Ovary (tissue), 9 donors: ENCODE measurements around the gene SUPT20H. TPM values are rescaled to one million over a fixed set of nuclear protein-coding genes. Genes with fewer than 3 reads are reported as not detected.

Experiments
- DNase-seq, 5 donors: peaks; one replicate each; pipeline ENCODE4 v3.0.0-alpha.2; 2019 to 2020
- H3K27ac ChIP-seq, 2 donors: fragments of 200-600 bp; one replicate each; pipeline versions ENCODE4 v1.5.1 to v1.8.0; 2019 to 2022
- H3K27me3 ChIP-seq: fragments of 200-600 bp; one replicate; pipeline ENCODE4 v1.8.0; 2022
- H3K36me3 ChIP-seq: fragments of 200-600 bp; sonication (generic); one replicate; pipeline ENCODE4 v1.5.1; 2019
- H3K4me1 ChIP-seq: one replicate; pipeline ENCODE4 v1.8.1; 2013; ENCODE audit warnings: mild to moderate bottlenecking, moderate library complexity; ENCODE audit not compliant: insufficient read depth
- H3K4me3 ChIP-seq: fragments of 200-600 bp; sonication (generic); one replicate; pipeline ENCODE4 v1.5.1; 2017
- H3K9me3 ChIP-seq, 2 donors: fragments of 200-600 bp in 1 of 2; sonication (generic) in 1 of 2; one replicate each; pipeline versions ENCODE4 v1.5.1 to v1.8.1; 2013 to 2019; ENCODE audit warnings: mild to moderate bottlenecking in 1 of 2, moderate library complexity in 1 of 2
- CTCF ChIP-seq, 3 donors: fragments of 450-650 bp in 2 of 3; fragments of 200-600 bp in 1 of 3; IDR thresholded peaks; one replicate each; pipeline versions ENCODE4 v1.5.1 to v1.8.0; 2016 to 2022; ENCODE audit warnings: antibody characterized with exemption in 3 of 3, mild to moderate bottlenecking in 1 of 3
- EP300 ChIP-seq: sonication (generic); formaldehyde crosslinking; IDR thresholded peaks from one replicate; pipeline ENCODE4 v1.6.1; 2017; ENCODE audit warnings: antibody characterized with exemption
- POLR2A ChIP-seq: fragments of 450-650 bp; IDR thresholded peaks from one replicate; pipeline ENCODE4 v1.6.1; 2017; ENCODE audit warnings: antibody characterized with exemption, mild to moderate bottlenecking, moderate library complexity
- WGBS, 3 donors: extraction: QIAGEN DNeasy Blood & Tissue Kit in 1 of 3; methylation state at CpG; one replicate each; pipeline versions ENCODE4 v1.1.5 to v1.1.7; 2013 to 2017; 5-methylcytosine and 5-hydroxymethylcytosine counted together
- intact Hi-C, 4 donors: fragments of 100-400 bp; cut with DNase I; formaldehyde crosslinking; loops; one replicate each; pipeline versions ENCODE4 v1.11.0 to v1.15.1; 2022 to 2023
- polyA plus RNA-seq, 2 donors: library from polyadenylated mRNA; stranded (reverse); fragments of 200-250 nt in 1 of 2; fragments of 350-450 nt in 1 of 2; fragmentation: Illumina TruSeq in 1 of 2; extraction: RNeasy Lipid Tissue Mini Kit (QIAGEN cat#74804) in 1 of 2; gene quantifications; one replicate each; pipeline ENCODE4 v1.2.3, GENCODE V29; 2013 to 2014
- total RNA-seq, 7 donors: library from RNA; depleted of rRNA in 2 of 7; stranded (reverse); fragments of >200 nt in 2 of 7; fragmentation: NEBNext Ultra II Directional in 3 of 7; extraction: Animal tissue kit (Norgen Biotek cat#: 25700) in 3 of 7; gene quantifications; one replicate each; pipeline versions ENCODE4 v1.1.0 to v1.2.4, GENCODE V29; 2016 to 2023
- donor health status: DM: no; HTN: no; CAD: no; lungs with moderate emphysema.
- donor health status: DM: no; HTN: no; CAD: no.
- donor health status: Bipolar disorder and iron deficiency.
- donor health status: DM: yes; HTN: yes; CAD: no.
- donor health status: DM: no; HTN: no; CAD: no.
- donor health status: DM: yes; HTN: yes; CAD: no.

Gene SUPT20H
- total and polyA plus RNA-seq, 9 donors: 31.7 to 108 (median 50.9) TPM

GRCh38 chr13:37105251-37105714, 45.8 kb upstream of the SUPT20H start, which contains the start of gene CSNK1A1L:
Gene CSNK1A1L, minus strand, starts transcription at chr13:37105664. Its CDS starts 408 bp downstream, at chr13:37105256.
- WGBS, 3 donors: 89 to 99% (median 94%) methylated on average over 26 of the region's 26 CpGs
- H3K9me3 ChIP-seq: no peaks in the 10 kb centered on the region
- DNase-seq: no peak
- H3K36me3 ChIP-seq: no peaks in the 10 kb centered on the region
- intact Hi-C loops: loop anchor here in 1 of 4 donors (10.0 kb wide), 1 partner anchor 500 kb away; no protein-coding TSS in a partner anchor
- no peaks in the 10 kb centered on the region for H3K27me3 ChIP-seq
- H3K27ac ChIP-seq: no peak within 1 kb of the TSS
- TF ChIP-seq POLR2A (no peak), EP300 (no peak), CTCF (IDR thresholded peaks at IDR 0.05) (no peak)
- no peak within 1 kb of the TSS for H3K4me3 ChIP-seq
- no peaks in the 10 kb centered on the region for H3K4me1 ChIP-seq

GRCh38 chr13:37102896-37103295, 43.4 kb upstream of the SUPT20H start:
- Histone ChIP-seq H3K4me3 (no peak overlapping the region), H3K36me3 (no peaks in the 10 kb centered on the region), H3K4me1 (no peaks in the 10 kb centered on the region), H3K27ac (no peak overlapping the region), H3K27me3 (no peaks in the 10 kb centered on the region), H3K9me3 (no peaks in the 10 kb centered on the region)
- intact Hi-C loops: loop anchor here in 1 of 4 donors (10.0 kb wide), 1 partner anchor 502 kb away; no protein-coding TSS in a partner anchor
- no peak for DNase-seq
- no peak for TF ChIP-seq EP300
- no peak for TF ChIP-seq CTCF (IDR thresholded peaks at IDR 0.05)
- no peak for TF ChIP-seq POLR2A
- 26 to 49% (median 39%) methylated on average over 4 of the region's 4 CpGs for WGBS, 3 donors

- TF ChIP-seq EP300 (no peak), POLR2A (no peak), CTCF (IDR thresholded peaks at IDR 0.05) (no peak)
- 55 to 63% (median 62%) methylated on average over 1 of the region's 1 CpG for WGBS, 3 donors
- Histone ChIP-seq H3K9me3 (no peaks in the 10 kb centered on the region), H3K4me3 (no peak overlapping the region), H3K4me1 (no peaks in the 10 kb centered on the region), H3K27me3 (no peaks in the 10 kb centered on the region), H3K27ac (no peak overlapping the region), H3K36me3 (no peaks in the 10 kb centered on the region)
- DNase-seq: no peak
- intact Hi-C loops: loop anchor here in 1 of 4 donors (10.0 kb wide), 1 partner anchor 504 kb away; no protein-coding TSS in a partner anchor
Observed at GRCh38 chr13:37101201-37101600, 41.7 kb upstream of the SUPT20H start.

- no peaks in the 10 kb centered on the region for H3K4me1 ChIP-seq
- no peaks in the 10 kb centered on the region for H3K9me3 ChIP-seq
- H3K27me3 ChIP-seq: no peaks in the 10 kb centered on the region
- DNase-seq: no peak
- no peaks in the 10 kb centered on the region for H3K36me3 ChIP-seq
- intact Hi-C loops: loop anchor here in 1 of 4 donors (10.0 kb wide), 1 partner anchor 504 kb away; no protein-coding TSS in a partner anchor
- TF ChIP-seq CTCF (IDR thresholded peaks at IDR 0.05) (no peak), POLR2A (no peak), EP300 (no peak)
- H3K27ac ChIP-seq: no peak overlapping the region
- no peak overlapping the region for H3K4me3 ChIP-seq
Observed at GRCh38 chr13:37100731-37101130, 41.2 kb upstream of the SUPT20H start.
